ENCODE measurements around the gene PNPLA7.
A peak's percentile ranks its signal among the peaks of the same experiment; 100 is the strongest.

Gene PNPLA7

DNA sequence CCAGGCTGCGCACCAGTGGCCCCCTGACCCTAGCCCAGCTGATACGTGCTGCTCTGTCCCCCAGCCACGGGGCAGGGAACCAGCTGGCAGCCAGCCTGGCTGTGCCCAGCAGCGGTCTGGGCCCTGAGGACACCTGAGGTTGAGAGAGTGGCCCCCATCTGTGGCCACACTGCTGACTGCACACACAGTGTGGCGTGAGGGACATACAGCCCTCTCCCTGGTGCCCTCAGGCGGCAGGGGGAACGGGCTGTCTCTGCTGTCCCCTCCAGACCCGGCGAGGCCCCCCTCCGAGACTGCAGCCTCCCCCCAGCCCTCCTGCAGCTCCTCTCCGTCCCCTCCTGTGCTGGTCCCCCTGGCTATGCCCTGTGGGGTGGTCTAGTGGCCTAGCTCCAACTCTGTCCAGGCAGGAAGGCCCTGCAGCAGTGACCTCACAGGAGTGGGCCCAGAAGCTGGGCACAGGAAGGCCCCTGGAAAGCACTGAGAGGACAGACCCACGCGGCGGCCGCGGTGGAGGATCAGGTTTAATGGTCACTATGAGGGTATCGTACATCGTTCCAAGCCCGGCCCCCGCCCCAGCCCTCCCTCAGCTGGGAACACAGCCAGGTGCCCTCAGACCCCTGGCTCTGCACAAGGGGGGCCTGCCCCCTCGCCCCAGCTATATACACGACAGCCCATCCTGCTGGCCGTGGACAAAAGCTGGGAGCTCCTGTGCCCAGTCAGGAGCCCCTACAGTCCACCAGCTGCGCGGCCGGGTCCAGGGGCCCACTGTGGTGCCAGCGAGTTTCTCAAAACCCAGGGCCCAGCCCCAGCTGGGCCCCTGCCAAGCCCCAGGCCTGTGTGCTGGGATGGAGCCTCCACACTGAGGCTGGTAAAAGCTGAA lies 102.2 kb downstream of the PNPLA7 start:
- no peak for DNase-seq

GRCh38 chr9:137446851-137447471 lies 103.2 kb downstream of the PNPLA7 start:
- DNase-seq: no peak

DNA sequence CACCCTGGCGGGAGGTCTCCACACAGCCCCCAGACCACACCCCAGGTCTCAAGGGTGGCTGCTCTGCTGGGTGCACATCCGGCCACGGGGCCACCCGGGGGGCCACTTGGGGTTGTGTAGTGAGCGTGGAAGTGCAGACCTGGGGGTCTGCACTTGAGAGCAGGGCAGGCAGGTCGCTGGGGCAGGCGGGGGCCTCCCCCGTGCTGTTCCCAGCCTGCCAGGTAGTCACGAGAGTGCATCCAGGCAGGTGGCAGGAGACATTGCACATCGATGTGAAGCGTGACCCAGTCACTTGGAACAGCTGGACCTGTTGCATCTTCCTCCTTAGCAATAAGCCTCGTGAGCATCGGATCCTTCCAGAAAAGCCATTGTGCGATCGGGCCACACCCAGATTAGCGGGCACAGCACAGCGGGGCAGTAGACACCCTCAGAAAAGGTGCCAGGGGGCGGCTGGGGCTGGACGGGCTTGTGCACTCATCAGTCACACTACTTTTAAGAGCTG lies 104.2 kb downstream of the PNPLA7 start:
- DNase-seq: no peak

DNA sequence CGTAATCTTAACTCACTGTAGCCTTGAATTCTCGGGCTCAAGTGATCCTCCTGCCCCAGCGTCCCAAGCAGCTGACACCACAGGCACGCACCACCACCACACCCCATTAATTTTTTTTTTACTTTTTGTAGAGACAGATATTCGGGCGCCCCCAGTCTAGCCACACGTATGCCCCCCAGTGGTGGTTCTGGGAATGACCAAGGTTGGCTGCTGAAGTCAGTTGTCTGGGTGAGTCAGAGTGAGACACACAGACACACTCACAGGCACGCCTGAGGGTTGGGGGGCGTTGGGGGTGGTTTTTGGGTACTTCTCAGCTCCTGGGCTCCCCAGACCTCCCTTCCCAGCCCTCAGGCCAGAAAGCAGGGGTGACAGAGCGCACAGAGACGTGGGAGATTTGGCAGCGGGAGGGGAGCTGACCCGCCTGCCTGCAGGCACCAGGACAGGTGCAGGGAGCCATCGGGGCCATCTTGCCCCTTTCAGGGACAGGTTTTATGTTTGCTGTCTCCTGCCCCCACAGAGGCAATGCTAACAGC lies 104.9 kb downstream of the PNPLA7 start:
- peak; percentile 87 for DNase-seq

GRCh38 chr9:137444106-137444790 lies 106.0 kb downstream of the PNPLA7 start:
- no peak for DNase-seq

DNA sequence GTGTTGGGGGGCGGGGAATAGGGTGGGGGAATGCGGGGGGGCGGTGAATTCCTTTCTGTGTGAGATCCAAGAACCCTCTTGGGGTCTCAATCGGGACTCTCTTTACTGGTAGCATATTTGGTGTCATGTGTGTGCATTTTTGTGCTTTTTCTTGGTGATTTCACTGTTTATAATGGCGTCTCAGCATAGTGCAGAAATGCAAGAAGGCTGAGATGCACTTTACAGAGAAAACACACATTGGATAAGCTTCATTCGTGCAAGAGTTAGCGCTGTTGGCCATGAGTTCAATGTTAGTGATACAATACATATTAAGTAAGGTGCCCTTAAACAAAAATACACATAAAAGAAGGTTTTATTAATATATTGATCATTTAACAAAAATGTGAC lies 108.3 kb downstream of the PNPLA7 start:
- no peak for DNase-seq

GRCh38 chr9:137441289-137441934 lies 108.8 kb downstream of the PNPLA7 start, which contains the start of gene ENTPD8:
ENTPD8 (minus strand) TSS chr9:137441357; CDS start chr9:137438285, 3,072 bp downstream.
- no peak for DNase-seq

DNA sequence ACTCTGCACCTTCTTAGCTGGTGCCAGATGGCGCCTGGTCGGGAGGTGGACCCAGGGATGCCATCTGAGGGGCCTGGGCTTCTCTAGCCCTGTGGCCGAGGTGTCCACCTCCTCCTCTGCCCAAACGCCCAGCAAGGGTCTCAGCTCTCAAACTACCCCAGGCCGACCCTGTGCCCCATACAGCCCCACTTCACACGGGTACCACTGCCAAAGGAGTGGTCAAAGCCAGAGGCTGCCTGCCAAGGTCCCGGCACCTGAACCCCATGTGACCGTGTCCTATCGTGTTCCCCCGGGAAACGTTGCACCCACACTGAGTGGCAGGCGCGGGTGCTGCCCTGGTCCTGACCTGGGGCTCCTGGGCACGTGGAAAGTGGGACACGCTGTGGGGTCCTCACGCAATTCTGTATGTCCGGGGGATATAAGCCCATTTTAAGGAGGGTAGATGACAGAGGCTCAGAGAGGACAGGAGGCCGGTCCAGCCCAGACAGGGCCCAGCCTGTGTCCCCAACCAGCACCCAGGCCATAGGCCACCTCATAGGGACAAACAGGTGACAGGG lies 111.0 kb downstream of the PNPLA7 start:
- DNase-seq: no peak

DNA sequence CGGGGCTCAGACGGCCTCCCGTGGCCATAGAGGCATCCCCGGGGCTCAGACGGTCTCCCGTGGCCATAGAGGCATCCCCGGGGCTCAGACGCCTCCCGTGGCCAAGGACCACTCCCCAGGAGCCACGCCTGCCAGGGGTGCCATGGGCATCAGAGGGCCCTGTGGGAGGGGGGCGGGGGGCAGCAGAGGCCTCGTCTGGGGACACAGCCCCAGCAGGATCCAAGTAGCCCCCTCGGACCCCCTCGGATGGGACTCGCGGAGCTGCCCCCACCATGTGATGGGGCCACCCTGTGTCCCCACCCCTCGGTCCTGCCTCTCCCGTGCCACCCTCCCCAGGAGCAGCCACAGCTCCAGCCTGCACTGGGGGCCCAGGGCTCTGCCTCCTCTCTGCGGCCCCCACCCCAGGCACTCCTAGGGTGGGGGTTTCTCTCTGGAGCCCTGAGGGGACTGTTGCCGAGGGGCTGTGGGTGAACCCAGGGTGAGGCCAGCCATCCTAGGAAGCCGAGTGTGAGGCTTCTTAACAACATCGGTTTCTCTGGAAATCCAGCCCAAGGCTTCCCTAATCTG lies 111.5 kb downstream of the PNPLA7 start:
- no peak for DNase-seq

- no peak for DNase-seq
Measured at GRCh38 chr9:137437691-137438590, 112.3 kb downstream of the PNPLA7 start.

GRCh38 chr9:137436761-137437600 lies 113.2 kb downstream of the PNPLA7 start:
- DNase-seq: no peak

DNA sequence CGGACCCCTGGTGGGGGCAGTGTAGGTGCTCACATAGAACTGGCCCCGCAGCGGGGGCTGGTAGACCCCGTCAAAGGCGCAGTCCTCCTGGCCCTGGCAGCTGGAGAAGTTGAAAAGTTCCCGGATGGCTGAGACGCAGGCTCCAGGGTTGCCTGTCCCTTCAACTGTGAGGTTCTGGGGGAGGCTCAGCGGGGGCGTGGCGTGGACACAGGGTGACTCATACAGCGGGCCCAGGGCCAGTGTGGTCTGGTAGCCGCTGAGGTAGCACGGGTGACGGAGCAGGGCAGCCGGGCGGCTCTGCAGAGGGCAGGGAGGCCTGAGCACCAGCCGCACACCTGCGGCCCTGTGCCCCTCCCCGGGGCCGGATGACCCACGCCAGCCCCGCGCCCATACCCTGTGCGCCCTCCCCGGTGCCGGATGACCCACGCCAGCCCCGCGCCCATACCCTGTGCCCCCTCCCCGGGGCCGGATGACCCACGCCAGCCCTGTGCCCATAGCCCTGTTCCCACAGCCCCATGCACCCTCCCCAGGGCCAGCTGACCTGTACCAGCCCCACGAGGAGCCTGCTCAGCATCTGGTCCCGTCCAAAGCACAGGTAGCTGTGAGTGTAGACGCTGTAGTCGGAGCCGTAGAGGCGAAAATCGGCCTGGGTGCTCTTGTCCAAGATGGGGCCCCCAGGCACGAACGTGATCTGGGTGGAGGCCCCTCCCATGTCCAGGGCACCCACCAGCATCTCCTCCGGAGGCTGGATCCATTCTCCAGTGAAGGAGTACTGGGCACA lies 114.0 kb downstream of the PNPLA7 start:
- DNase-seq: no peak

GRCh38 chr9:137435381-137435891 lies 114.8 kb downstream of the PNPLA7 start:
- no peak for DNase-seq

DNA sequence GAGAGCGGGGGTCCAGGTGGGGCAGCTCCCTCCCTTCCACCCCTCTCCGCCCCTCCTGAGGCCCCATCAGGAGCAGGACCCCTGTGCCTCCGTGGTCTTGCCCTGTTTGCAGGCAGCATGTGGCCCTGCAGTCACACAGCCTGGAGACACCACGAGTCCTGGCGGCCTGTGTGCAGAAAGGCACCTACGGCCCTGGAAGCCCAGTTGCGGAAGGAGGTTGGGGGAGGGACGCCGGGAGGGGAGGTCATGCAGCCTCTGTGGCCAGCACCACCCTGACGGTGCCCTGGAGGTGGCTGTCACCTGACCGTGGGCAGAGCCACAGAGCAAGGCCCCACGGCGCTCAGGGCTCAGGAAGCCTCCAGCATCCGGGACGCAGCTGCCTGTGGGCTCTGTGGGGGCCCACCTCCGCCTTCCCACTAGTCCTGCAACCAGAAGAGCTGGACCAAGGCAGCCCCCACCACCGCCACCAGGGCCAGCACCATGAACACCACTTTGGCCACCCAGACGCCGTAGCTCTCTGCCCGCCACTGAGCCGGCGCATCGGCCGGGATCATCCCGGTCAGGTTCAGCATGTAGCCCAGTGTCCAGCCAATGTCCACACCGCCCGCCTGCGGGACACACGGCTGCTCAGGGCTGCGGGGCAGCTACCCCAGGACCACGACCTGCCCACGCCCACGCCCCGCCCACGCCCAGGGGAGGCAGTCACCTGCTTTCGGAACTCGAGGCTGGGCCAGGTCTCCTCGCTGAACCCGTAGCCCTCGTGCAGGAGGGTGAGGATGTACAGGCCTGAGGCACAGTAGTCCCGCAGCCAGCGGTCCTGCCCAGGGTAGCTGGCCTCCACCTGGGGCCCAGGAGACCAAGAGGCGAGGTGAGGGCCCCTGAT lies 115.5 kb downstream of the PNPLA7 start:
- DNase-seq: no peak

- no peak for DNase-seq
Measured at GRCh38 chr9:137433916-137434431, 116.2 kb downstream of the PNPLA7 start.

DNA sequence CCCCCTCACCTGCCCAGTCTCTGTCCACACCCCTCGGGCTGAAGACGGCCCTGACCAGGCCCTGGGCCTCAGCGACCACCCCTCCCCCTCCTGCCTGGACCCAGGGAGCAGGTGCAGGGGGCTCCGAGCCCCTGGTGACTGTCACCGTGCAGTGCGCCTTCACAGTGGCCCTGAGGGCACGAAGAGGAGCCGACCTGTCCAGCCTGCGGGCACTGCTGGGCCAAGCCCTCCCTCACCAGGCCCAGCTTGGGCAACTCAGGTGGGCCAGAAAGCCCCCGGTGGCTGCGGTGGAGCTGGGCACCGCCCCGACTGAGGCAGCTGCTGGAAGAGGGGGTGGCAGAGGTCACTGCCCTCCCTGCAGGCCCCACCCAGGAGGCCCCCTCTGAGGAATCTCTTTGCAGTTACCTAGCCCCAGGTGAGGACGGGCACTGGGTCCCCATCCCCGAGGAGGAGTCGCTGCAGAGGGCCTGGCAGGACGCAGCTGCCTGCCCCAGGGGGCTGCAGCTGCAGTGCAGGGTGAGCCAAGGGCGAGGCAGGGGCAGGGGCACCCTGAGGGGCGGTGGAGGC lies 116.8 kb downstream of the PNPLA7 start:
- DNase-seq: no peak

DNA sequence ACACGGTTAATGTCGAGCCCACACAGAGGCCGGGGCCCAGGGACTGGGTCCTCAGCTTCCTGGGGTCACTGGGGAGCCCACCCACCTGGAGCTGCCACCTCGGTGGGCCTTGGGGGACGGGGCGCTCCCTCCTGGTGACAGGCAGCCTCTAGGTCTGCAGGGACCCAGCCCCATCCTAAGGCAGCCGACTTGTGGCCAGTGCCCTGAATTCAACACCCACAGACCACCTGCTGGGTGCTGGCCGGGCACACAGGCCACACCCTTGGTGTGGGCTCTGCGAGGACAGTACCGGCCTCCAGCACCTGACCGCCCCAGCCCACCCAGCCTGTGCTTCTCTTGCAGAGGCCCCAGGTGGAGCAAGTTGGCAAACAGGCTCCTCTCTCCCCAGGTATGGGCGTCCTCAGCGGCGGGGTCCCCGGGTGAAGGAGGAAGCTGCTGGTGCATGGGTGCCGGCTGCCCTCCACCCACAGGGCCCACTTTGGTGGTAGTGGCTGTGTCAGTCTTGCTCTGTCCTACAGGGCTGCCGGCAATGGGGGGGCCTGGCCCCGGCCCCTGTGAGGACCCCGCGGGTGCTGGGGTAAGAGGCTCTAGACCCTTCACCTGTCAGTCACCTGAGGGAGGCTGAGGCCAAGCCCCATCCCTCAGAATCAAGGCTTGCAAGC lies 117.4 kb downstream of the PNPLA7 start:
- no peak for DNase-seq

Data from stimulated activated CD4-positive, alpha-beta T cell treated with anti-CD3 and anti-CD28 coated beads, Interleukin-4, amount 100 ng/mL, for 1 hour (primary cell).